SIG-M5 treated with dmso at 0.1 percent for 504 hours (cell line): ENCODE results near the gene ATXN7L1.
A peak's percentile ranks its signal among the peaks of the same experiment; 100 is the strongest.

Experiments used
- DNase-seq: peaks from one replicate; lab custom pipeline; 2025; ENCODE audit not compliant: unreplicated experiment; lab: John Stamatoyannopoulos, UW

ATXN7L1 gene

GRCh38 chr7:105756367-105756766 lies 120.0 kb downstream of the ATXN7L1 start:
- DNase-seq, result no peak

- DNase-seq, result no peak
Measured at GRCh38 chr7:105752671-105753275, 123.6 kb downstream of the ATXN7L1 start.

- no peak for DNase-seq
Measured at GRCh38 chr7:105751054-105751453, 125.3 kb downstream of the ATXN7L1 start.

GRCh38 chr7:105748701-105749100 lies 127.7 kb downstream of the ATXN7L1 start:
- no peak for DNase-seq

- DNase-seq, result no peak
Measured at GRCh38 chr7:105745681-105746330, 130.6 kb downstream of the ATXN7L1 start.

- DNase-seq, result no peak
Measured at GRCh38 chr7:105744258-105744657, 132.1 kb downstream of the ATXN7L1 start.

- no peak for DNase-seq
Measured at GRCh38 chr7:105743351-105744090, 132.9 kb downstream of the ATXN7L1 start.

- DNase-seq, result no peak
Measured at GRCh38 chr7:105742787-105743186, 133.6 kb downstream of the ATXN7L1 start.

- DNase-seq, result no peak
Measured at GRCh38 chr7:105741982-105742381, 134.4 kb downstream of the ATXN7L1 start.

- DNase-seq, result no peak
Measured at GRCh38 chr7:105738133-105738532, 138.3 kb downstream of the ATXN7L1 start.

GRCh38 chr7:105734233-105734632 lies 142.2 kb downstream of the ATXN7L1 start:
- DNase-seq, result no peak

- DNase-seq, result no peak
Measured at GRCh38 chr7:105731042-105731441, 145.4 kb downstream of the ATXN7L1 start.

- no peak for DNase-seq
Measured at GRCh38 chr7:105728028-105728427, 148.4 kb downstream of the ATXN7L1 start.

- no peak for DNase-seq
Measured at GRCh38 chr7:105724688-105725087, 151.7 kb downstream of the ATXN7L1 start.

GRCh38 chr7:105723572-105723971 lies 152.8 kb downstream of the ATXN7L1 start:
- DNase-seq, result no peak

GRCh38 chr7:105721571-105722104 lies 154.8 kb downstream of the ATXN7L1 start:
- DNase-seq, result no peak

- DNase-seq, result no peak
Measured at GRCh38 chr7:105719919-105720318, 156.5 kb downstream of the ATXN7L1 start.

GRCh38 chr7:105719395-105719794 lies 157.0 kb downstream of the ATXN7L1 start:
- DNase-seq, result no peak

- DNase-seq, result peak; percentile 25
Measured at GRCh38 chr7:105718511-105718925, 157.9 kb downstream of the ATXN7L1 start.

GRCh38 chr7:105715528-105715927 lies 160.9 kb downstream of the ATXN7L1 start:
- no peak for DNase-seq

- no peak for DNase-seq
Measured at GRCh38 chr7:105713488-105714465, 162.6 kb downstream of the ATXN7L1 start.
